PC-3 (cell line): Measurements from ENCODE around the gene GDF2. TPM values are rescaled to one million over a fixed set of nuclear protein-coding genes. Genes with fewer than 3 reads are reported as not detected.
A peak's percentile ranks its signal among the peaks of the same experiment; 100 is the strongest.

Experiments used
- ATAC-seq: fragments of 200-7000 bp; cut with Tn5 transposase; 2 replicates; pipeline ENCODE4 v1.9.1; 2020; ENCODE audit warnings: mild to moderate bottlenecking, moderate library complexity
- BruUV-seq: library from RNA; stranded (reverse); fragments of 400-500 nt; replicated peaks from 2 replicates; lab custom pipeline; 2021; lab: Mats Ljungman, UMichigan
- CTCF ChIA-PET: fragments of 300-600 bp; sonication (Branson Sonifier 250); formaldehyde crosslinking; loops from one replicate; lab custom pipeline; 2022; ENCODE audit warnings: antibody characterized with exemption; lab: Charles Lee
- POLR2A ChIA-PET: fragments of 300-600 bp; sonication (Branson Sonifier 250); formaldehyde crosslinking; loops from one replicate; lab custom pipeline; 2022; ENCODE audit warnings: antibody characterized with exemption; ENCODE audit not compliant: unreplicated experiment; lab: Charles Lee
- DNase-seq: peaks from one replicate; pipeline ENCODE4 v3.0.0-alpha.2; 2015
- H2AFZ ChIP-seq: fragments of 300-600 bp; sonication (generic); 2 replicates; pipeline ENCODE4 v1.6.0; 2016; ENCODE audit warnings: antibody characterized with exemption, low read length
- H3F3A ChIP-seq: fragments of 300-600 bp; sonication (generic); one replicate; pipeline ENCODE4 v1.6.0; 2017; ENCODE audit warnings: antibody characterized with exemption, low read length, control low read depth, mild to moderate bottlenecking; ENCODE audit not compliant: unreplicated experiment
- H3K27ac ChIP-seq: fragments of 300-600 bp; sonication (generic); 2 replicates; pipeline ENCODE4 v1.5.1; 2016; ENCODE audit warnings: mild to moderate bottlenecking, low read length
- H3K27me3 ChIP-seq: fragments of 300-600 bp; sonication (generic); 2 replicates; pipeline ENCODE4 v1.6.1; 2016; ENCODE audit warnings: low read length, mixed read lengths
- H3K36me3 ChIP-seq: fragments of 300-600 bp; sonication (generic); 2 replicates; pipeline ENCODE4 v1.6.1; 2016; ENCODE audit warnings: low read depth, mixed run types, low read length, mixed read lengths
- H3K4me1 ChIP-seq: fragments of 300-600 bp; sonication (generic); 2 replicates; pipeline ENCODE4 v1.5.1; 2016; ENCODE audit warnings: low read length; ENCODE audit not compliant: insufficient read depth
- H3K4me2 ChIP-seq: fragments of 300-600 bp; sonication (generic); 2 replicates; pipeline ENCODE4 v1.6.0; 2016; ENCODE audit warnings: low read length
- H3K4me3 ChIP-seq: fragments of 300-600 bp; sonication (generic); 2 replicates; pipeline ENCODE4 v1.5.1; 2016; ENCODE audit warnings: mild to moderate bottlenecking, low read length, mixed read lengths
- H3K79me2 ChIP-seq: fragments of 300-600 bp; sonication (generic); 2 replicates; pipeline ENCODE4 v1.6.1; 2017; ENCODE audit warnings: low read length, mixed read lengths
- H3K9ac ChIP-seq: fragments of 300-600 bp; sonication (generic); 2 replicates; pipeline ENCODE4 v1.6.0; 2016; ENCODE audit warnings: mild to moderate bottlenecking, low read length
- H3K9me2 ChIP-seq: fragments of 300-600 bp; sonication (generic); replicated peaks from 2 replicates; pipeline ENCODE4 v1.6.1; 2016; ENCODE audit warnings: mixed run types, low read length, mixed read lengths
- H3K9me3 ChIP-seq: fragments of 300-600 bp; sonication (generic); 2 replicates; pipeline ENCODE4 v1.6.1; 2016; ENCODE audit warnings: low read length, mixed read lengths
- H4K20me1 ChIP-seq: fragments of 300-600 bp; sonication (generic); 2 replicates; pipeline ENCODE4 v1.6.1; 2016; ENCODE audit warnings: low read length, mixed read lengths
- CTCF ChIP-seq: fragments of 300-600 bp; sonication (generic); conservative IDR thresholded peaks from 2 replicates; pipeline ENCODE4 v1.5.1; 2017; ENCODE audit warnings: antibody characterized with exemption, low read depth, mild to moderate bottlenecking, low read length
- EZH2 ChIP-seq: fragments of 300-600 bp; sonication (generic); IDR thresholded peaks from one replicate; pipeline ENCODE4 v1.6.1; 2017; ENCODE audit warnings: antibody characterized with exemption, mild to moderate bottlenecking, low read length; ENCODE audit not compliant: unreplicated experiment
- EZH2phosphoT487 ChIP-seq: fragments of 300-600 bp; sonication (generic); IDR thresholded peaks from 2 replicates; pipeline ENCODE4 v1.6.1; 2018; ENCODE audit warnings: mild to moderate bottlenecking, antibody characterized with exemption, low read length, borderline replicate concordance
- intact Hi-C: fragments of 100-400 bp; cut with micrococcal nuclease; formaldehyde crosslinking; loops from 2 replicates; pipeline ENCODE4 v1.9.0; 2023
- total RNA-seq: library from RNA; depleted of rRNA; stranded (reverse); fragments of >200 nt; gene quantifications from 2 replicates; pipeline ENCODE4 v1.2.3, GENCODE V29; 2014

Gene GDF2
- total RNA-seq, 1 experiment from 2014 or later, result not detected

- Histone ChIP-seq H3K36me3 (no peaks in the 10 kb centered on the region), H3K27ac (no peak overlapping the region), H3K9me2 (no peaks in the 10 kb centered on the region), H3K4me3 (no peak overlapping the region), H3K9me3 (no peaks in the 10 kb centered on the region), H3K4me1 (peaks cover 9% of the 10 kb centered on the region; the same call in 1 of the 2 replicates), H3F3A (no peaks in the 10 kb centered on the region), H3K27me3 (no peaks in the 10 kb centered on the region), H2AFZ (no peak overlapping the region), H3K9ac (no peak overlapping the region), H3K79me2 (no peaks in the 10 kb centered on the region), H3K4me2 (no peak overlapping the region), H4K20me1 (no peaks in the 10 kb centered on the region)
- ChIA-PET CTCF (no interaction called here), POLR2A (no interaction called here)
- ATAC-seq (no peak), DNase-seq (no peak)
- BruUV-seq, result no TSS peak
- intact Hi-C loops, result no loop called here
- no peak for TF ChIP-seq CTCF
- no peak for TF ChIP-seq EZH2
- no peak for TF ChIP-seq EZH2phosphoT487
Observed at GRCh38 chr10:47325303-47326291, 3.3 kb downstream of the GDF2 start.

- Histone ChIP-seq H3K4me2 (no peak overlapping the region), H3K9me3 (no peaks in the 10 kb centered on the region), H4K20me1 (no peaks in the 10 kb centered on the region), H3K4me3 (no peak overlapping the region), H3K9me2 (no peaks in the 10 kb centered on the region), H3K36me3 (no peaks in the 10 kb centered on the region), H2AFZ (0 out of 2 replicates have a peak overlapping the region, but pooled peaks have one; percentile 48), H3K79me2 (no peaks in the 10 kb centered on the region), H3K9ac (no peak overlapping the region), H3K27me3 (no peaks in the 10 kb centered on the region), H3K27ac (no peak overlapping the region), H3F3A (no peaks in the 10 kb centered on the region), H3K4me1 (peaks cover 9% of the 10 kb centered on the region; the same call in 1 of the 2 replicates)
- TF ChIP-seq EZH2phosphoT487, result no peak
- TF ChIP-seq EZH2, result no peak
- no peak for TF ChIP-seq CTCF
- DNase-seq (peak; percentile 61), ATAC-seq (peak; percentile 80)
- CTCF ChIA-PET, result no interaction called here
- POLR2A ChIA-PET, result no interaction called here
- intact Hi-C loops, result no loop called here
- no TSS peak for BruUV-seq
Observed at GRCh38 chr10:47326306-47326926, 4.2 kb downstream of the GDF2 start.
